NCI-H526 treated with DMSO at 0.1 percent for 48 hours (cell line): ENCODE measurements around the gene GGTLC2.
A peak's percentile ranks its signal among the peaks of the same experiment; 100 is the strongest.
"Not testable (repeated sequence)": the region's sequence is repeated elsewhere in the genome, so short reads cannot be mapped to it uniquely, and the experiment has no call there.

ENCODE experiments used
- DNase-seq: peaks from one replicate; lab custom pipeline; 2025; lab: John Stamatoyannopoulos, UW

GGTLC2 gene

GRCh38 chr22:22669093-22669492 lies 24.7 kb downstream of the GGTLC2 start:
- no peak for DNase-seq

- no peak for DNase-seq
Observed at GRCh38 chr22:22670076-22670795, 25.8 kb downstream of the GGTLC2 start.

GRCh38 chr22:22671506-22671905 lies 27.1 kb downstream of the GGTLC2 start:
- no peak for DNase-seq

GRCh38 chr22:22673099-22673498 lies 28.7 kb downstream of the GGTLC2 start:
- DNase-seq, result no peak

- DNase-seq, result no peak
Observed at GRCh38 chr22:22673628-22674027, 29.2 kb downstream of the GGTLC2 start.

- DNase-seq, result no peak
Observed at GRCh38 chr22:22674467-22674866, 30.1 kb downstream of the GGTLC2 start.

- DNase-seq, result no peak
Observed at GRCh38 chr22:22678970-22679369, 34.6 kb downstream of the GGTLC2 start.

GRCh38 chr22:22680396-22680795 lies 36.0 kb downstream of the GGTLC2 start:
- no peak for DNase-seq

GRCh38 chr22:22681221-22681739 lies 36.9 kb downstream of the GGTLC2 start:
- no peak for DNase-seq

- no peak for DNase-seq
Observed at GRCh38 chr22:22682196-22682595, 37.8 kb downstream of the GGTLC2 start.

- DNase-seq, result no peak
Observed at GRCh38 chr22:22682807-22683667, 38.6 kb downstream of the GGTLC2 start.

- DNase-seq, result no peak
Observed at GRCh38 chr22:22683668-22684361, 39.4 kb downstream of the GGTLC2 start.

- no peak for DNase-seq
Observed at GRCh38 chr22:22684580-22685561, 40.5 kb downstream of the GGTLC2 start.

- no peak for DNase-seq
Observed at GRCh38 chr22:22685586-22685985, 41.2 kb downstream of the GGTLC2 start.

GRCh38 chr22:22686202-22687115 lies 42.0 kb downstream of the GGTLC2 start:
- DNase-seq, result not testable (repeated sequence)

GRCh38 chr22:22687638-22688500 lies 43.5 kb downstream of the GGTLC2 start:
- peak; percentile 2 for DNase-seq

GRCh38 chr22:22689621-22690345 lies 45.4 kb downstream of the GGTLC2 start:
- no peak for DNase-seq

- no peak for DNase-seq
Observed at GRCh38 chr22:22691055-22691454, 46.6 kb downstream of the GGTLC2 start.
